CD14-positive monocyte (primary cell): ENCODE results near the gene ARNT2. TPM values are rescaled to one million over a fixed set of nuclear protein-coding genes. Genes with fewer than 3 reads are reported as not detected.

Experiments used
- DNase-seq, 3 donors: peaks; one replicate each; pipeline ENCODE4 v3.0.0-alpha.2; 2011 to 2022
- H2AFZ ChIP-seq: 2 replicates; pipeline ENCODE4 v1.6.0; 2012; ENCODE audit warnings: mild to moderate bottlenecking, low read depth, low read length, inconsistent platforms; ENCODE audit not compliant: insufficient read depth, poor library complexity, severe bottlenecking
- H3K27ac ChIP-seq, 2 donors: 1 replicate in 1 of 2; 2 replicates in 1 of 2; pipeline ENCODE4 v1.5.1; 2012 to 2013; ENCODE audit warnings: low read length in 2 of 2, control low read depth in 1 of 2, inconsistent platforms in 1 of 2, low read depth in 1 of 2, mild to moderate bottlenecking in 1 of 2
- H3K27me3 ChIP-seq, 2 donors: one replicate each; pipeline versions ENCODE4 v1.6.0 to v1.6.1; 2011 to 2013; ENCODE audit warnings: low read length in 2 of 2; ENCODE audit not compliant: control insufficient read depth in 2 of 2, insufficient read depth in 2 of 2
- H3K36me3 ChIP-seq, 2 donors: replicated peaks in 1 of 2; 1 replicate in 1 of 2; 2 replicates in 1 of 2; pipeline versions ENCODE4 v1.5.1 to v1.6.1; 2012 to 2013; ENCODE audit warnings: low read length in 2 of 2, control low read depth in 1 of 2, inconsistent platforms in 1 of 2, mild to moderate bottlenecking in 1 of 2; ENCODE audit not compliant: insufficient read depth in 2 of 2, control insufficient read depth in 1 of 2
- H3K4me1 ChIP-seq, 2 donors: 1 replicate in 1 of 2; 2 replicates in 1 of 2; pipeline versions ENCODE4 v1.5.1 to v1.6.1; 2012 to 2013; ENCODE audit warnings: low read length in 2 of 2, control low read depth in 1 of 2, inconsistent platforms in 1 of 2, mild to moderate bottlenecking in 1 of 2, moderate library complexity in 1 of 2; ENCODE audit not compliant: insufficient read depth in 2 of 2, control insufficient read depth in 1 of 2
- H3K4me2 ChIP-seq: replicated peaks from 2 replicates; pipeline ENCODE3; 2012; ENCODE audit warnings: low read length, moderate library complexity, mild to moderate bottlenecking; ENCODE audit not compliant: poor library complexity, severe bottlenecking; ENCODE audit errors: extremely low read depth
- H3K4me3 ChIP-seq, 3 experiments: fragments of 200-600 bp in 1 of 3; sonication (generic) in 1 of 3; replicated peaks in 1 of 3; 1 replicate in 2 of 3; 2 replicates in 1 of 3; pipeline ENCODE4 v1.5.1; 2011 to 2013; ENCODE audit warnings: low read length in 3 of 3, mild to moderate bottlenecking in 3 of 3, control low read depth in 2 of 3, low read depth in 2 of 3, inconsistent platforms in 1 of 3, moderate library complexity in 1 of 3
- H3K79me2 ChIP-seq: 2 replicates; pipeline ENCODE4 v1.6.0; 2012; ENCODE audit warnings: mild to moderate bottlenecking, control low read depth, inconsistent platforms, low read length, moderate library complexity; ENCODE audit not compliant: insufficient read depth
- H3K9ac ChIP-seq: 2 replicates; pipeline ENCODE4 v1.6.0; 2017; ENCODE audit warnings: low read length, mild to moderate bottlenecking; ENCODE audit not compliant: insufficient read depth, poor library complexity, severe bottlenecking
- H3K9me3 ChIP-seq, 2 donors: replicated peaks in 1 of 2; 1 replicate in 1 of 2; 2 replicates in 1 of 2; pipeline versions ENCODE4 v1.5.1 to v1.6.1; 2012 to 2013; ENCODE audit warnings: low read length in 2 of 2, control low read depth in 1 of 2; ENCODE audit not compliant: control insufficient read depth in 1 of 2, insufficient read depth in 1 of 2
- H4K20me1 ChIP-seq: 2 replicates; pipeline ENCODE4 v1.6.0; 2012; ENCODE audit warnings: mild to moderate bottlenecking, low read length, control low read depth, moderate library complexity; ENCODE audit not compliant: insufficient read depth
- H3K27ac Mint-ChIP-seq, 7 donors: one replicate each; pipeline ENCODE4 v1.8.0; 2020; ENCODE audit warnings: mild to moderate bottlenecking in 7 of 7, mixed read lengths in 7 of 7, moderate library complexity in 6 of 7, inconsistent platforms in 2 of 7
- H3K27me3 Mint-ChIP-seq, 3 donors: one replicate each; pipeline ENCODE4 v1.8.0; 2021 to 2022; ENCODE audit warnings: low read depth in 3 of 3, mild to moderate bottlenecking in 3 of 3, mixed read lengths in 3 of 3, moderate library complexity in 3 of 3, inconsistent platforms in 1 of 3
- H3K36me3 Mint-ChIP-seq, 2 donors: one replicate each; pipeline ENCODE4 v1.8.0; 2020; ENCODE audit warnings: mixed read lengths in 2 of 2, inconsistent platforms in 1 of 2, mild to moderate bottlenecking in 1 of 2
- H3K4me1 Mint-ChIP-seq: one replicate; pipeline ENCODE4 v1.8.0; 2020; ENCODE audit warnings: mild to moderate bottlenecking, mixed read lengths
- H3K4me3 Mint-ChIP-seq, 2 donors: one replicate each; pipeline ENCODE4 v1.8.0; 2020; ENCODE audit warnings: mild to moderate bottlenecking in 2 of 2, mixed read lengths in 2 of 2, moderate library complexity in 1 of 2
- H3K9me3 Mint-ChIP-seq, 7 donors: one replicate each; pipeline ENCODE4 v1.8.0; 2020 to 2022; ENCODE audit warnings: mixed read lengths in 7 of 7, mild to moderate bottlenecking in 6 of 7, moderate library complexity in 6 of 7, inconsistent platforms in 2 of 7
- CTCF ChIP-seq: fragments of 200-600 bp; IDR thresholded peaks from one replicate; pipeline ENCODE4 v1.8.0; 2022; ENCODE audit warnings: antibody characterized with exemption, mild to moderate bottlenecking
- WGBS: methylation state at CpG from one replicate; pipeline ENCODE4 v1.1.5; 2013; ENCODE audit warnings: missing lambda C conversion rate; ENCODE audit not compliant: insufficient coverage; 5-methylcytosine and 5-hydroxymethylcytosine counted together
- intact Hi-C, 2 donors: fragments of 100-400 bp; cut with micrococcal nuclease; formaldehyde crosslinking; loops; one replicate each; pipeline versions ENCODE4 v1.15.0 to v1.15.1; 2023
- polyA plus RNA-seq, 3 donors: library from polyadenylated mRNA; depleted of rRNA in 1 of 3; unstranded in 2 of 3; stranded (reverse) in 1 of 3; fragments of 300-500 nt in 2 of 3; fragments of >200 nt in 1 of 3; fragmentation: Illumina TruSeq in 2 of 3; gene quantifications; 1 replicate in 2 of 3; 2 replicates in 1 of 3; pipeline ENCODE4 v1.2.3, GENCODE V29; 2012 to 2021

The ARNT2 gene
- polyA plus RNA-seq, 3 donors, result not detected

- Mint-ChIP-seq H3K4me3 (no peak overlapping the region), H3K36me3 (no peaks in the 10 kb centered on the region), H3K27me3 (peaks cover 7 to 20% (median 12%) of the 10 kb centered on the region in 3 donors), H3K9me3 (peaks cover 0 to 1% (median 0%) of the 10 kb centered on the region in 7 donors), H3K27ac (no peak overlapping the region), H3K4me1 (no peaks in the 10 kb centered on the region)
- Histone ChIP-seq H3K9me3 (no peaks in the 10 kb centered on the region), H3K9ac (no peak overlapping the region), H3K27me3 (peaks cover 0 to 2% of the 10 kb centered on the region in 2 donors), H3K27ac (no peak overlapping the region), H2AFZ (no peak overlapping the region), H3K4me1 (no peaks in the 10 kb centered on the region), H3K4me2 (no peak overlapping the region), H3K36me3 (no peaks in the 10 kb centered on the region), H3K79me2 (no peaks in the 10 kb centered on the region), H4K20me1 (no peaks in the 10 kb centered on the region), H3K4me3 (no peak overlapping the region)
- WGBS, result no CpG with 5 or more reads among the region's 4 CpGs
- no peak for DNase-seq
- intact Hi-C loops, result no loop called here
- TF ChIP-seq CTCF, result no peak
These were observed 12.5 kb downstream of the ARNT2 start for GRCh38 chr15:80416702-80417101.

GRCh38 chr15:80418892-80419537 is 14.8 kb downstream of the ARNT2 start:
- Mint-ChIP-seq H3K27ac (no peak overlapping the region), H3K4me3 (no peak overlapping the region), H3K36me3 (no peaks in the 10 kb centered on the region), H3K9me3 (peaks cover 0 to 1% (median 0%) of the 10 kb centered on the region in 7 donors), H3K27me3 (peaks cover 6 to 18% (median 14%) of the 10 kb centered on the region in 3 donors), H3K4me1 (no peaks in the 10 kb centered on the region)
- Histone ChIP-seq H3K4me3 (no peak overlapping the region), H3K9me3 (no peaks in the 10 kb centered on the region), H3K27me3 (no peaks in the 10 kb centered on the region), H3K27ac (no peak overlapping the region), H2AFZ (no peak overlapping the region), H3K4me1 (no peaks in the 10 kb centered on the region), H3K79me2 (no peaks in the 10 kb centered on the region), H3K36me3 (no peaks in the 10 kb centered on the region), H4K20me1 (no peaks in the 10 kb centered on the region), H3K4me2 (no peak overlapping the region), H3K9ac (no peak overlapping the region)
- intact Hi-C loops, result no loop called here
- peak; percentile 63 for TF ChIP-seq CTCF
- 51% methylated on average over 7 of the region's 10 CpGs for WGBS
- DNase-seq, result peak in 2 of 3 donors; percentile 1 to 16
